Loucy (cell line): ENCODE results near the gene CCDC40.

Source experiments
- H2AFZ ChIP-seq: fragments of 200-600 bp; sonication (generic); 2 replicates; pipeline ENCODE4 v1.6.0; 2016; ENCODE audit warnings: antibody characterized with exemption, mild to moderate bottlenecking, low read length, moderate library complexity
- H3F3A ChIP-seq: fragments of 200-600 bp; 2 replicates; pipeline ENCODE4 v1.6.0; 2016; ENCODE audit warnings: antibody characterized with exemption, low read depth, mild to moderate bottlenecking
- H3K27me3 ChIP-seq: fragments of 200-600 bp; sonication (generic); 2 replicates; pipeline ENCODE4 v1.6.1; 2014; ENCODE audit warnings: low read length, mild to moderate bottlenecking; ENCODE audit not compliant: insufficient read depth, poor library complexity, severe bottlenecking
- H3K36me3 ChIP-seq: fragments of 200-600 bp; sonication (generic); 2 replicates; pipeline ENCODE4 v1.6.1; 2016; ENCODE audit warnings: low read length; ENCODE audit not compliant: insufficient read depth
- H3K4me1 ChIP-seq: fragments of 200-600 bp; sonication (generic); 2 replicates; pipeline ENCODE4 v1.5.1; 2014; ENCODE audit warnings: low read length, mild to moderate bottlenecking; ENCODE audit not compliant: insufficient read depth, poor library complexity, severe bottlenecking
- H3K4me2 ChIP-seq: fragments of 200-600 bp; sonication (generic); 2 replicates; pipeline ENCODE4 v1.6.0; 2014; ENCODE audit warnings: antibody characterized with exemption, low read length, low read depth, mild to moderate bottlenecking; ENCODE audit not compliant: poor library complexity, severe bottlenecking
- H3K4me3 ChIP-seq: fragments of 200-600 bp; sonication (generic); 2 replicates; pipeline ENCODE4 v1.5.1; 2014; ENCODE audit warnings: low read length, mild to moderate bottlenecking, mixed read lengths; ENCODE audit not compliant: poor library complexity, severe bottlenecking
- H3K79me2 ChIP-seq: fragments of 200-600 bp; sonication (generic); 2 replicates; pipeline ENCODE4 v1.6.1; 2014; ENCODE audit warnings: low read length; ENCODE audit not compliant: insufficient read depth
- H3K9ac ChIP-seq: fragments of 200-600 bp; sonication (generic); 2 replicates; pipeline ENCODE4 v1.6.0; 2014; ENCODE audit warnings: mild to moderate bottlenecking, low read depth, low read length, moderate library complexity; ENCODE audit not compliant: poor library complexity, severe bottlenecking
- H3K9me2 ChIP-seq: fragments of 200-600 bp; sonication (generic); replicated peaks from 2 replicates; pipeline ENCODE4 v1.6.1; 2016; ENCODE audit warnings: low read depth, low read length, mixed read lengths
- H3K9me3 ChIP-seq: fragments of 200-600 bp; sonication (generic); 2 replicates; pipeline ENCODE4 v1.6.1; 2014; ENCODE audit warnings: mild to moderate bottlenecking, antibody characterized with exemption, low read length, low read depth; ENCODE audit not compliant: insufficient read depth
- H4K20me1 ChIP-seq: fragments of 200-600 bp; sonication (generic); 2 replicates; pipeline ENCODE4 v1.6.0; 2014; ENCODE audit warnings: antibody characterized with exemption, low read length, mild to moderate bottlenecking; ENCODE audit not compliant: insufficient read depth, poor library complexity, severe bottlenecking
- CTCF ChIP-seq: fragments of 200-600 bp; sonication (generic); conservative IDR thresholded peaks from 2 replicates; pipeline ENCODE4 v1.5.1; 2014; ENCODE audit warnings: mild to moderate bottlenecking, antibody characterized with exemption, low read length
- EZH2phosphoT487 ChIP-seq: fragments of 200-600 bp; IDR thresholded peaks from 2 replicates; pipeline ENCODE4 v1.6.1; 2018; ENCODE audit warnings: antibody characterized with exemption, mild to moderate bottlenecking, moderate library complexity, borderline replicate concordance

The CCDC40 gene

DNA sequence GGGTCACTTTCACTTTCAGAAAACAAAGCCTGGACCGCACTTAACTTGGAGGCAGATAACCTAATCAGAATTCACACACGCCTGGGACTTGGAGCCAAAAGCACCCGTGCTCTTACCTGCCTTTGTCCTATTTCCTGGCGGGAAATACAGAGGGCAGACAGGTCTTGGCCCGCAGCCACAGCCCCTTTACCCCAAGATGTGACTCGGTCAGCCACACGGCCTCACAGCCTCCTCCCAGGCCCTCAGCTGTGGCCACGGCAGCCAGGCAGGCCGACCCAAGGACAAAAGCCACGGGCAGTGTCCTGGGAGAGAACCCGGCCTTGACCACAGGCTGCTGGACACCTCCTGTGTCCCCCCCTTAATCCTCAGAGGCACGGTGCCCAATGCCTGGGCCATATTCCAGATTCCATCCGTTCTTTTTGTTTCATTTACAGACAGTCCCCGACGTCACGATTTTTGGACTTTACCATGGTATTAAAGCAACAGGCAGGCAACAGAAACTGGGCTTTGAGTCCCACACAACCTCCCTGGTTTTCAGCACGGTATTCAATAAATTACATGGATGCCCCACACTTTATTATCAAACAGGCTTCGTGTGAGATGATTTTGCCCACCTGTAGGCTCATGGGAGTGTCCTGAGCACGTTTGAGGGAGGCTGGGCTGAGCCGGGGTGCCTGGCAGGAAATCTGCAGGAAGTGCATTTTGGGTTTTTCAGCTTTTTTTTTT lies 34.8 kb downstream of the CCDC40 start:
- H3K27me3 ChIP-seq: no peaks in the 10 kb centered on the region
- H3K4me2 ChIP-seq: no peak overlapping the region
- H3K36me3 ChIP-seq: no peaks in the 10 kb centered on the region
- no peak overlapping the region for H3K9ac ChIP-seq
- H3K9me3 ChIP-seq: no peaks in the 10 kb centered on the region
- H4K20me1 ChIP-seq: no peaks in the 10 kb centered on the region
- no peak overlapping the region for H3K4me3 ChIP-seq
- H3K79me2 ChIP-seq: no peaks in the 10 kb centered on the region
- no peaks in the 10 kb centered on the region for H3F3A ChIP-seq
- no peaks in the 10 kb centered on the region for H3K9me2 ChIP-seq
- H3K4me1 ChIP-seq: no peaks in the 10 kb centered on the region
- TF ChIP-seq CTCF (no peak), EZH2phosphoT487 (no peak)
- H2AFZ ChIP-seq: no peak overlapping the region

GRCh38 chr17:80072410-80072809 lies 36.0 kb downstream of the CCDC40 start:
- Histone ChIP-seq H3F3A (no peaks in the 10 kb centered on the region), H3K36me3 (no peaks in the 10 kb centered on the region), H3K9me3 (no peaks in the 10 kb centered on the region), H2AFZ (no peak overlapping the region), H3K79me2 (no peaks in the 10 kb centered on the region), H3K4me1 (no peaks in the 10 kb centered on the region), H4K20me1 (no peaks in the 10 kb centered on the region), H3K9ac (no peak overlapping the region), H3K27me3 (no peaks in the 10 kb centered on the region), H3K4me3 (no peak overlapping the region), H3K9me2 (no peaks in the 10 kb centered on the region), H3K4me2 (no peak overlapping the region)
- TF ChIP-seq CTCF (no peak), EZH2phosphoT487 (no peak)

DNA sequence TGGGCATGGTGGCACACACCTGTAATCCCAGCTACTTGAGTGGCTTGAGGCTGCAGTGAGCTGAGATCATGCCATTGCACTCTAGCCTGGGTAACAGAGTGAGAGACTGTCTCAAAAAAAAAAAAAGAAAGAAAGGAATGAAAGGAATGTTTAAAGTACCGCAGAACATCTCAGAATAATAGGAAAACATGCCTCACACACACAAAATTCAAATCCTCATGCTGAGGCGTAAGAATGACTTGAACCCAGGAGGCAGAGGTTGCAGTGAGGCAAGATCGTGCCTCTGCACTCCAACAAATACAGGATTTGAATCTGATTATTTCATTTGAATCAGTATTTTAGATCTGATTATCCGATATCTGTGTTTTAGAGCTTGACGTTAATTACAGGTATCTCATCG lies 43.6 kb downstream of the CCDC40 start:
- Histone ChIP-seq H3K4me3 (no peak overlapping the region), H3K79me2 (no peaks in the 10 kb centered on the region)
- TF ChIP-seq EZH2phosphoT487 (no peak), CTCF (no peak)

More for the DNA sequence above, 43.6 kb downstream of the CCDC40 start:
- H3K4me1 ChIP-seq: peaks cover 5% of the 10 kb centered on the region
- no peak overlapping the region for H2AFZ ChIP-seq
- H3K9ac ChIP-seq: no peak overlapping the region
- no peak overlapping the region for H3K4me2 ChIP-seq
- no peaks in the 10 kb centered on the region for H3K9me2 ChIP-seq
- no peaks in the 10 kb centered on the region for H3K36me3 ChIP-seq
- H3K27me3 ChIP-seq: no peaks in the 10 kb centered on the region
- no peaks in the 10 kb centered on the region for H3F3A ChIP-seq
- H3K9me3 ChIP-seq: no peaks in the 10 kb centered on the region
- no peaks in the 10 kb centered on the region for H4K20me1 ChIP-seq
